GM06990 (cell line): ENCODE measurements around the gene NBEA.

Experiments
- DNase-seq: peaks from one replicate; pipeline ENCODE4 v3.0.0-alpha.2; 2011; ENCODE audit not compliant: insufficient read length; ENCODE audit errors: extremely low read depth
- H3K27me3 ChIP-seq: replicated peaks from 2 replicates; pipeline ENCODE4 v1.6.0; 2011; ENCODE audit warnings: low read length; ENCODE audit not compliant: control insufficient read depth, insufficient read depth
- H3K36me3 ChIP-seq: 2 replicates; pipeline ENCODE4 v1.5.1; 2011; ENCODE audit warnings: low read length; ENCODE audit not compliant: control insufficient read depth, insufficient read depth
- H3K4me3 ChIP-seq: replicated peaks from 2 replicates; pipeline ENCODE4 v1.5.1; 2011; ENCODE audit warnings: low read depth, mild to moderate bottlenecking, control low read depth, low read length
- TF ChIP-seq, protein P1 (sequence below): IDR thresholded peaks from 2 replicates; pipeline ENCODE4 v1.5.1; 2011; ENCODE audit warnings: low read length, control low read depth, mild to moderate bottlenecking, inconsistent platforms; ENCODE audit not compliant: insufficient read depth, poor library complexity, severe bottlenecking

The NBEA gene

DNA sequence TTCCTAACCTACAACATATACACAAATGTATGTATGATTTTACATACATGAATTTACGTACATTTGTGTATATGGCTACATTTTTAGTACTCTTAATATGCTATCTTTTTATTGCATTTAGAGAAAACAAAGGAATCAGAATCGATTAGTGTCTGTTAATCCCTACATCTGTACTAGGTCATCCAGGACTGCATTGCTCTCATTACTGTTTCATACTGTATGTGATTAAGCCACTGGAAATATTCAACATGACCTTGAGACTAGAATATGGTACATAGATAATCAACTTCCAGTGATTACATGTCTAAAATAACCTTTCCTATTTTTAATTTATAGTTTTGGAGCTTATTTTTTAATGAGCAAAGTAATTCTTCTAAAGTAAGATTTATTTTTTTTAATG lies 539.7 kb downstream of the NBEA start:
- H3K27me3 ChIP-seq = no peaks in the 10 kb centered on the region
- TF ChIP-seq, protein P1, sequence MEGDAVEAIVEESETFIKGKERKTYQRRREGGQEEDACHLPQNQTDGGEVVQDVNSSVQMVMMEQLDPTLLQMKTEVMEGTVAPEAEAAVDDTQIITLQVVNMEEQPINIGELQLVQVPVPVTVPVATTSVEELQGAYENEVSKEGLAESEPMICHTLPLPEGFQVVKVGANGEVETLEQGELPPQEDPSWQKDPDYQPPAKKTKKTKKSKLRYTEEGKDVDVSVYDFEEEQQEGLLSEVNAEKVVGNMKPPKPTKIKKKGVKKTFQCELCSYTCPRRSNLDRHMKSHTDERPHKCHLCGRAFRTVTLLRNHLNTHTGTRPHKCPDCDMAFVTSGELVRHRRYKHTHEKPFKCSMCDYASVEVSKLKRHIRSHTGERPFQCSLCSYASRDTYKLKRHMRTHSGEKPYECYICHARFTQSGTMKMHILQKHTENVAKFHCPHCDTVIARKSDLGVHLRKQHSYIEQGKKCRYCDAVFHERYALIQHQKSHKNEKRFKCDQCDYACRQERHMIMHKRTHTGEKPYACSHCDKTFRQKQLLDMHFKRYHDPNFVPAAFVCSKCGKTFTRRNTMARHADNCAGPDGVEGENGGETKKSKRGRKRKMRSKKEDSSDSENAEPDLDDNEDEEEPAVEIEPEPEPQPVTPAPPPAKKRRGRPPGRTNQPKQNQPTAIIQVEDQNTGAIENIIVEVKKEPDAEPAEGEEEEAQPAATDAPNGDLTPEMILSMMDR = no peak
- no peak overlapping the region for H3K4me3 ChIP-seq
- DNase-seq = no peak
- H3K36me3 ChIP-seq = no peaks in the 10 kb centered on the region

DNA sequence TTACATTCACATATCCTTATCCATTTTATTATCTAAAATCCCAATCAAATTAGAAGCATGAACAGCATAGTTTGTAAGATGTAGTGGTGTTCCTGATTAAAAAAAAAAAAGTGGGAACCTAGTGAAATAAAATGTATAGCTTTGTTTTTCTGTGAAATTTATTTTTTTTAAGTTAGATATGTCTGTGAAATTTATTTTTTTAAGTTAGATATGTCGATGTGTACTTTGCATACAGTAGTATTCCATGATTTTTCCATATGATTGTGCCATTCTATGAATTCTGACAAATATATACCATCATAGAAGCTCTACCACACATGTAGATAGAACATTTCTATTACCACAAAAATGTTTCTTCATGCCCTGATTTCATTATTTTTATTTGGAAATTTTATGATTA lies 540.5 kb downstream of the NBEA start:
- DNase-seq = no peak
- no peaks in the 10 kb centered on the region for H3K36me3 ChIP-seq
- no peaks in the 10 kb centered on the region for H3K27me3 ChIP-seq
- TF ChIP-seq, protein P1 = no peak
- no peak overlapping the region for H3K4me3 ChIP-seq

DNA sequence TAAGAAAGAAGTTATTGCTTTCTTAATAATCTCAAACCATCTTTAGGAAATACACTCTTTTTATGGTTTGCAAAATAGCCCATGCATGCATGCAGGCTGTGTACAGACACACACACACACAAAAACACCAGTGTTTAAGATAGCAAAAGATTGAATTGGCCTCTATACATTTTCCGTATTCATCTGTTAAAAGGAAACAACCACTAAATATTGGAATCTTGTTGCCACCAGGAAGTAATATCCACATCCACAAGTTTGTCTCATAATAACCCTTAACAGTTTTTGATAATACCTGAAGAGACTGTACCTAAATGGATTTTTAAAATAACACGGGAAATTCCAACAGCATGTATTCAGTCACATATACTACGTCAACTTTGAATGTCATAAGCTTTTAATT lies 541.7 kb downstream of the NBEA start:
- Histone ChIP-seq H3K36me3 (no peaks in the 10 kb centered on the region), H3K27me3 (no peaks in the 10 kb centered on the region), H3K4me3 (no peak overlapping the region)
- no peak for DNase-seq
- TF ChIP-seq, protein P1 = no peak

DNA sequence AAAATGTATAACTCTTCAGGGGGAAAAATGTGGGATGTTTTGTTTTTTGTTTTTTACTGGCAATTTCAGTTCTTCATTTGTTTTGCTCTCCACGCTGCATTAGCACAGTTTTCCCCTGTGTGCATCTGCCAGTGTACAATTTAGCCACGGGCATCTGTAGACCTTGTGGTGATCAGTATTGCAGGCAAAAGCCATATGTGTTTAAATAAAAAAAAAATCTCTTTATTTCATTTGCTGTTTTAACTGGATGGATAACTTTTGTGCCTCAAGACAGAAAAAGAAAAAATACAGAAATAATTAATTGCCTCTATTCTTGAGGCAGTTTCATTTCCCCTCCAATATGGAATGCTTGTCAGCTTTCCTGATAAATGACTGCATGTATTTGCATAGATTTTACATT lies 542.3 kb downstream of the NBEA start:
- Histone ChIP-seq H3K27me3 (no peaks in the 10 kb centered on the region), H3K36me3 (no peaks in the 10 kb centered on the region), H3K4me3 (no peak overlapping the region)
- TF ChIP-seq, protein P1 = no peak
- no peak for DNase-seq

DNA sequence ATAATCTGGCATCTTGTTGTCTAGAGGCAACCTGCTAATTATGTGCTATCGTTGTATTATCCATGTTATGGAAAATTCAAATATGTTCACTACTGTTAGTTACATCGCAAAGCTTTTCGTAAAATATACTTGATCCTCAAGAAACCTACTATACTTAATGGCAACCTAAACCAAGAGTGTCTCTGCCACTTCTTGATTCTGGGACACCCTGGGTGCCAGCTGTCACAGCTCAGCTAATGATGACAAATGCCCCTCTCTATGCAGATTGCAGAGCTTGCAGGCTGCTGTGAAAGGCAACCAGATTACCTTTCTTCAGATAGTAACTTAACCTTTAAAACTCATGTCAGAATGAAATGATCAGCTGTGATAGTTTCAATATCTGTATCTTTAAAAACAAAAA lies 543.4 kb downstream of the NBEA start:
- TF ChIP-seq, protein P1 = no peak
- Histone ChIP-seq H3K27me3 (no peaks in the 10 kb centered on the region), H3K4me3 (no peak overlapping the region), H3K36me3 (no peaks in the 10 kb centered on the region)
- no peak for DNase-seq

DNA sequence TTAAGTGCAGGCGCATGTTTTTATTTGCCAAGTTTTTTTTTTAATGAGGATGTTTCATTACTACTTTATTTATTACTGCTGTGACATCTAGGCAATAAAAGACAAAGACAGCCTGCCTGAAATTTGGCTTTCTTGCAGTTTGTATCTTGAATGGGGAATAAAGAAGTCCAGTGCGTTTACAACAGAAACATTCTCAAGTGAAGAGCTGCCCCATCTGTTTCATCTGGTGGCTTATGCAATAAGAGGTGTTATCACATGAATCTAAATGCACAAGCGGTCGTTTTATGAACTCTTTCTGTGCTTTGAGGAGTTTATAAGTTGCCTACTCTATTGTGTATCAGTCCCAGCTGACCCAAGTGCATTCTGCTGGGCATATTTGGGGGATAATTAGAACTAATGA lies 547.0 kb downstream of the NBEA start:
- H3K36me3 ChIP-seq = no peaks in the 10 kb centered on the region
- H3K27me3 ChIP-seq = no peaks in the 10 kb centered on the region
- TF ChIP-seq, protein P1 = no peak
- H3K4me3 ChIP-seq = no peak overlapping the region
- DNase-seq = no peak
